Measurements from ENCODE around the gene CARNS1. TPM values are rescaled to one million over a fixed set of nuclear protein-coding genes. Genes with fewer than 3 reads are reported as not detected.
A peak's percentile ranks its signal among the peaks of the same experiment; 100 is the strongest.

CARNS1 gene
- total and polyA plus RNA-seq, 9 of the 15 experiments (the other 6 are each of a cell fraction or from before 2014, with no cell fraction given) = 0.01 to 0.18 (median 0.06) TPM; not detected in 3

DNA sequence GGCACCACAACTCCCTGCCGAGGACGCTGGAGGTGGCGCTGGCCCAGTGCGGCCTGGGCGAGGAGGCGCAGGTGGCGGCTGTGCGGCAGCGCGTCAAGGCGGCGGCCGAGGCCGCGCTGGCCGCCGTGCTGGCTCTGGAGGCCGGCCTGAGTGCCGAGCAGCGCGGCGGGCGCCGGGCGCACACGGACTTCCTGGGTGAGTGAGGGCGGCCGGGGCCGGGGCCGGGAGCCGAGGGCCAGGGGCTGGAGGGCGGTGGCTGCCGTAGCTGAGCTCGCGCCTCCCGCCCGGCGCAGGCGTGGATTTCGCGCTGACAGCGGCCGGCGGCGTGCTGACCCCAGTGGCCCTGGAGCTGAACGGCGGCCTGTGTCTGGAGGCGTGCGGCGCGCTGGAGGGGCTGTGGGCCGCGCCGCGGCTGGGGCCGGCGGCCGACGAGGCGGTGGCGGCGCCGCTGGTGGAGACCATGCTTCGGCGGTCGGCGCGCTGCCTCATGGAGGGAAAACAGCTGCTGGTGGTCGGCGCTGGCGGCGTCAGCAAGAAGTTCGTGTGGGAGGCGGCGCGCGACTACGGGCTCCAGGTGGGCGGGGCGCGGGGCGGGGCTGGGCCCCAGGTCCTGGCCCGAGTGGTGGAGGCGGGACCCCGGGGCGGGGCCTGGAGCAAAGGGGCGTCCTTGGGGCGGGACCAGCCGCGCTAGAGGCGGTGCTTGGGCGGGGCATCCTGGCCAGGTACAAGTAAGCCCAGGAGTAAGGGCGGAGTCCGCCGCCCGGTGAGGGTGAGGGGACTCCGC, 5.4 kb downstream of the CARNS1 start (continued):
- TF ChIP-seq ZBTB40 (IDR thresholded peaks at IDR 0.05) = no peak
- no peak for TF ChIP-seq ZBTB40 (CRISPR knock-in tag; IDR thresholded peaks at IDR 0.05)
- TF ChIP-seq POLR2A (conservative IDR thresholded peaks at IDR 0.05) = no peak; the same call in 1 of the 2 replicates
- no peak for TF ChIP-seq ETV5 (CRISPR knock-in tag; IDR thresholded peaks at IDR 0.05; ENCODE audit: low read depth)
- TF ChIP-seq, protein P1, sequence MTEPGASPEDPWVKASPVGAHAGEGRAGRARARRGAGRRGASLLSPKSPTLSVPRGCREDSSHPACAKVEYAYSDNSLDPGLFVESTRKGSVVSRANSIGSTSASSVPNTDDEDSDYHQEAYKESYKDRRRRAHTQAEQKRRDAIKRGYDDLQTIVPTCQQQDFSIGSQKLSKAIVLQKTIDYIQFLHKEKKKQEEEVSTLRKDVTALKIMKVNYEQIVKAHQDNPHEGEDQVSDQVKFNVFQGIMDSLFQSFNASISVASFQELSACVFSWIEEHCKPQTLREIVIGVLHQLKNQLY (CRISPR knock-in tag; conservative IDR thresholded peaks at IDR 0.05) = no peak
- TF ChIP-seq BRF1 (IDR thresholded peaks at IDR 0.05; ENCODE audit: borderline replicate concordance, extremely low read depth, insufficient read length) = no peak
- TF ChIP-seq RFX5 (IDR thresholded peaks at IDR 0.05; ENCODE audit: low read depth, low read length) = no peak
- TF ChIP-seq ZFP91 (CRISPR knock-in tag; IDR thresholded peaks at IDR 0.05) = no peak
- no peak for TF ChIP-seq ZNF79 (CRISPR knock-in tag; IDR thresholded peaks at IDR 0.05; ENCODE audit: low read depth)
- no peak for TF ChIP-seq KHSRP (IDR thresholded peaks at IDR 0.05)
- TF ChIP-seq SMAD1 (IDR thresholded peaks at IDR 0.05; ENCODE audit: low read depth, low read length, partially characterized antibody) = no peak
- TF ChIP-seq RAD21 (CRISPR knock-in tag; conservative IDR thresholded peaks at IDR 0.05 in 1 of 2, IDR thresholded peaks at IDR 0.05 in 1 of 2) = 0 out of 4 replicates have a peak, but pooled peaks of 1 of the 2 experiments have one; percentile 9
- no peak for TF ChIP-seq ELF4 (CRISPR knock-in tag; IDR thresholded peaks at IDR 0.05)
- peak; percentile 64 for TF ChIP-seq CCNT2 (IDR thresholded peaks at IDR 0.05; ENCODE audit: borderline replicate concordance, extremely low read depth, insufficient read length, low read depth, low read length)

Data from K562 (cell line).